GM12878 (cell line): ENCODE data around the gene RAP2B.

ENCODE experiments used
- ATF2 ChIP-seq: IDR thresholded peaks from 2 replicates; pipeline ENCODE4 v1.6.1; 2012; ENCODE audit warnings: low read length, inconsistent platforms
- CHD2 ChIP-seq: IDR thresholded peaks from 2 replicates; pipeline ENCODE4 v1.6.1; 2011; ENCODE audit warnings: low read depth, low read length, improper control_type of control experiment, borderline replicate concordance
- CTCF ChIP-seq, 3 experiments: IDR thresholded peaks in 2 of 3; conservative IDR thresholded peaks in 1 of 3; 2 replicates each; pipeline ENCODE4 v1.5.1; 2011; ENCODE audit warnings: low read depth in 3 of 3, low read length in 3 of 3, mild to moderate bottlenecking in 3 of 3, control low read depth in 2 of 3, moderate library complexity in 2 of 3, inconsistent platforms in 1 of 3, mixed read lengths in 1 of 3; ENCODE audit not compliant: control insufficient read depth in 2 of 3, insufficient read depth in 1 of 3; ENCODE audit errors: extremely low read depth in 1 of 3
- E2F4 ChIP-seq: IDR thresholded peaks from 2 replicates; pipeline ENCODE4 v1.6.1; 2012; ENCODE audit warnings: low read depth, low read length, improper control_type of control experiment
- EP300 ChIP-seq, 2 experiments: fragments of 150-350 bp in 1 of 2; IDR thresholded peaks; 2 replicates each; pipeline ENCODE4 v1.6.1; 2011 to 2012; ENCODE audit warnings: low read depth in 2 of 2, low read length in 2 of 2, borderline replicate concordance in 1 of 2, improper control_type of control experiment in 1 of 2, inconsistent platforms in 1 of 2; ENCODE audit not compliant: control insufficient read depth in 1 of 2
- SP1 ChIP-seq: IDR thresholded peaks from one replicate; pipeline ENCODE4 v1.6.1; 2011; ENCODE audit warnings: low read depth, low read length
- STAT3 ChIP-seq: IDR thresholded peaks from 2 replicates; pipeline ENCODE4 v1.6.1; 2011; ENCODE audit warnings: low read depth, low read length, improper control_type of control experiment

- TF ChIP-seq ATF2 (no peak), CHD2 (no peak), EP300 (IDR thresholded peaks at IDR 0.05; ENCODE audit: borderline replicate concordance in 1 of 2, control insufficient read depth in 1 of 2, low read depth in 2 of 2, low read length in 2 of 2) (no peak), STAT3 (no peak), E2F4 (no peak), CTCF (IDR thresholded peaks at IDR 0.05 in 2 of 3, conservative IDR thresholded peaks at IDR 0.05 in 1 of 3; ENCODE audit: control insufficient read depth in 2 of 3, extremely low read depth in 1 of 3, insufficient read depth in 1 of 3, low read depth in 3 of 3, low read length in 3 of 3) (no peak), SP1 (no peak)
Measured at GRCh38 chr3:153158961-153159735, 2.9 kb upstream of the RAP2B start.
